Ishikawa (cell line): ENCODE measurements around the gene BCAR1.

Experiments used
- EGR1 ChIP-seq: IDR thresholded peaks from 2 replicates; pipeline ENCODE4 v1.6.1; 2012
- EP300 ChIP-seq: IDR thresholded peaks from 2 replicates; pipeline ENCODE4 v1.6.1; 2012; ENCODE audit warnings: borderline replicate concordance
- FOXM1 ChIP-seq: IDR thresholded peaks from 2 replicates; pipeline ENCODE4 v1.6.1; 2012; ENCODE audit warnings: low read depth, borderline replicate concordance
- NFIC ChIP-seq: IDR thresholded peaks from 2 replicates; pipeline ENCODE4 v1.6.1; 2012
- RAD21 ChIP-seq: IDR thresholded peaks from 2 replicates; pipeline ENCODE4 v1.6.1; 2012; ENCODE audit warnings: low read depth
- TCF12 ChIP-seq: IDR thresholded peaks from 2 replicates; pipeline ENCODE4 v1.6.1; 2012; ENCODE audit warnings: low read depth
- YY1 ChIP-seq: IDR thresholded peaks from 2 replicates; pipeline ENCODE4 v1.6.1; 2012; ENCODE audit warnings: low read depth
- ZBTB7A ChIP-seq: IDR thresholded peaks from 2 replicates; pipeline ENCODE4 v1.6.1; 2012; ENCODE audit warnings: low read depth
- TF ChIP-seq, protein P1 (sequence below): IDR thresholded peaks from 2 replicates; pipeline ENCODE4 v1.6.1; 2012

DNA sequence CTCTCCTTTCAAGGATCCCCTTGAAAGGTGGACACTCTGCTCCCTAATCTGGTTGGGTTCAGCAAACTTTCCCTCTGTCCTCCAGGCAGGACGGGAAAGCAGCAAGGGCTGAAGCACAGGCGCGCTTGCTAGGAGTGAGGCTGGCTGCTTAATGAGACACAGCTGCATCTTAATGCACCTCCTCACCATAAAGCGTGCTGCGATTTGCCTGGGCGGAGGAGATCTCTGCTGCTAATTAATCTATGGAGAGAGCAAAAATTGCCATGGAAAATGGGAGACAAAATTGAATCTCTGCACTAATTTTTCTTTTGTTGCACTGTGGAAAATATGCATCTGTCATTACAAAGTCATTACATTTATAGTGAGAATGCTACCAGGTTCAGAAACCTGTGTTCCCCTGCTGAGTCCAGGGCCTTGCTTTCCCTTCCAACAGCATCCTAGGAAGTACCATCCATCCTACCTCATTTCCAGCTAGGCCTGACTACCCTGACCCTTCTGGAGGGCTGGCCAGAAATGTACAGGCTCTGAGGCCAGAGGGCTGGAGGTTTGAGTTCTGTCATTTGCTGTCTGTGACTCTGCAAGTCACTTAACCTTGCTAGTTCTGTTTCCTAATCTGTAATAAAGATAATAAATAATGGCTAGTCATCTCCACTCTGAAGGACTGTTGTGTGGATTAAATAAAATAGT is 43.5 kb upstream of the BCAR1 start:
- TF ChIP-seq EP300 (no peak), ZBTB7A (no peak), YY1 (no peak), FOXM1 (no peak), EGR1 (no peak), RAD21 (no peak), TCF12 (no peak), NFIC (no peak)
- TF ChIP-seq, protein P1, sequence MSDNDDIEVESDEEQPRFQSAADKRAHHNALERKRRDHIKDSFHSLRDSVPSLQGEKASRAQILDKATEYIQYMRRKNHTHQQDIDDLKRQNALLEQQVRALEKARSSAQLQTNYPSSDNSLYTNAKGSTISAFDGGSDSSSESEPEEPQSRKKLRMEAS: no peak
